Activated CD8-positive, alpha-beta memory T cell treated with anti-CD3 and anti-CD28 coated beads for 1 hour (primary cell): Measurements from ENCODE around the gene GVQW3.
A peak's percentile ranks its signal among the peaks of the same experiment; 100 is the strongest.

Experiments used
- DNase-seq, 2 donors: peaks; one replicate each; pipeline ENCODE4 v3.0.0-alpha.2; 2020; ENCODE audit warnings: low read depth in 1 of 2; ENCODE audit errors: extremely low read depth in 1 of 2

GVQW3 gene

GRCh38 chr11:76444384-76445120 is 63.4 kb downstream of the GVQW3 start, which contains the start of gene EMSY:
Gene EMSY, plus strand, starts transcription at chr11:76445018. Its CDS starts 1,921 bp downstream, at chr11:76446939.
- peak; percentile 75 to 83 for DNase-seq

GRCh38 chr11:76445121-76446084 is 64.3 kb downstream of the GVQW3 start:
- DNase-seq = peak in 1 of 2 donors; percentile 12

- no peak for DNase-seq
These were observed 67.4 kb downstream of the GVQW3 start for GRCh38 chr11:76448506-76448905.

- DNase-seq = no peak
These were observed 72.1 kb downstream of the GVQW3 start for GRCh38 chr11:76453248-76453647.

GRCh38 chr11:76455331-76455730 is 74.2 kb downstream of the GVQW3 start:
- DNase-seq = no peak

- DNase-seq = no peak
These were observed 74.8 kb downstream of the GVQW3 start for GRCh38 chr11:76455931-76456330.

- no peak for DNase-seq
These were observed 75.4 kb downstream of the GVQW3 start for GRCh38 chr11:76456571-76456970.
